HepG2 (cell line): Measurements from ENCODE around the gene SYTL1. TPM values are rescaled to one million over a fixed set of nuclear protein-coding genes. Genes with fewer than 3 reads are reported as not detected.

Source experiments
- ATAC-seq: fragments of 200-7000 bp; cut with Tn5 transposase; 3 replicates; pipeline ENCODE4 v1.9.1; 2020; ENCODE audit warnings: mild to moderate bottlenecking, moderate library complexity
- BruUV-seq: library from RNA; stranded (reverse); fragments of 400-500 nt; replicated peaks from 2 replicates; lab custom pipeline; 2021; lab: Mats Ljungman, UMichigan
- CTCF ChIA-PET: fragments of 300-600 bp; formaldehyde crosslinking; extraction: SDS; loops from one replicate; lab custom pipeline; 2021; ENCODE audit warnings: low total read pairs, inconsistent platforms, low intra/inter-chr PET ratio; lab: Yijun Ruan, JAX
- POLR2A ChIA-PET: fragments of 350-600 bp; sonication (Branson Sonifier 250); formaldehyde crosslinking; loops from one replicate; lab custom pipeline; 2020; ENCODE audit warnings: antibody characterized with exemption, inconsistent platforms; lab: Yijun Ruan, JAX
- DNase-seq: peaks from one replicate; pipeline ENCODE4 v3.0.0-alpha.2; 2015; ENCODE audit warnings: low spot score
- FAIRE-seq: peaks from 3 replicates; lab custom pipeline; 2011; peaks lifted over from hg19 to GRCh38; lab: Jason Lieb, UNC
- H2AFZ ChIP-seq: one replicate; pipeline ENCODE4 v1.6.1; 2011; ENCODE audit warnings: low read length, inconsistent platforms
- H3K27ac ChIP-seq: fragments of 300-600 bp; 3 replicates; pipeline ENCODE4 v1.8.0; 2011; ENCODE audit warnings: mixed run types, mild to moderate bottlenecking, mixed read lengths, low read length, inconsistent platforms; ENCODE audit not compliant: insufficient read depth; ENCODE audit errors: extremely low read length
- H3K27me3 ChIP-seq, 2 experiments: fragments of 200-600 bp in 1 of 2; 2 replicates in 1 of 2; 3 replicates in 1 of 2; pipeline versions ENCODE4 v1.6.0 to v1.8.0; 2011; ENCODE audit warnings: low read length in 2 of 2, mild to moderate bottlenecking in 2 of 2, moderate library complexity in 2 of 2, inconsistent platforms in 1 of 2; ENCODE audit not compliant: insufficient read depth in 2 of 2, control insufficient read depth in 1 of 2
- H3K36me3 ChIP-seq, 2 experiments: fragments of 200-600 bp in 1 of 2; replicated peaks in 1 of 2; 2 replicates in 1 of 2; 3 replicates in 1 of 2; pipeline versions ENCODE4 v1.5.1 to v1.8.0; 2011; ENCODE audit warnings: low read length in 2 of 2, inconsistent platforms in 1 of 2; ENCODE audit not compliant: insufficient read depth in 2 of 2, control insufficient read depth in 1 of 2
- H3K4me1 ChIP-seq: 2 replicates; pipeline ENCODE4 v1.5.1; 2012; ENCODE audit warnings: low read length, inconsistent platforms; ENCODE audit not compliant: insufficient read depth
- H3K4me2 ChIP-seq: 2 replicates; pipeline ENCODE4 v1.6.0; 2011; ENCODE audit warnings: low read depth, low read length, inconsistent platforms
- H3K4me3 ChIP-seq, 3 experiments: fragments of 200-600 bp in 1 of 3; sonication (generic), shearing (Covaris generic) in 1 of 3; replicated peaks in 1 of 3; 2 replicates each; pipeline ENCODE4 v1.5.1; 2011 to 2016; ENCODE audit warnings: low read length in 3 of 3, inconsistent platforms in 2 of 3, low read depth in 2 of 3, mild to moderate bottlenecking in 2 of 3, control low read depth in 1 of 3, mixed read lengths in 1 of 3; ENCODE audit not compliant: insufficient read depth in 1 of 3
- H3K79me2 ChIP-seq: one replicate; pipeline ENCODE4 v1.6.1; 2011; ENCODE audit warnings: low read length, inconsistent platforms; ENCODE audit not compliant: insufficient read depth
- H3K9ac ChIP-seq: 2 replicates; pipeline ENCODE4 v1.6.0; 2011; ENCODE audit warnings: mild to moderate bottlenecking, low read depth, low read length, inconsistent platforms; ENCODE audit not compliant: insufficient read depth
- H3K9me3 ChIP-seq: 2 replicates; pipeline ENCODE4 v1.5.1; 2012; ENCODE audit warnings: mild to moderate bottlenecking, low read length
- H4K20me1 ChIP-seq: 2 replicates; pipeline ENCODE4 v1.6.0; 2011; ENCODE audit warnings: inconsistent platforms, mild to moderate bottlenecking, low read length, moderate library complexity; ENCODE audit not compliant: insufficient read depth
- ATF7 ChIP-seq, 2 experiments: fragments of 450-650 bp in 1 of 2; sonication (generic) in 1 of 2; formaldehyde crosslinking in 1 of 2; IDR thresholded peaks; 2 replicates each; pipeline versions ENCODE4 v1.4.0 to v1.6.1; 2016 to 2020; ENCODE audit warnings: antibody characterized with exemption in 1 of 2, mild to moderate bottlenecking in 1 of 2, missing genetic modification reagents in 1 of 2
- ELF4 ChIP-seq: sonication (generic); formaldehyde crosslinking; IDR thresholded peaks from 2 replicates; pipeline ENCODE4 v1.5.0; 2020; ENCODE audit warnings: missing genetic modification reagents, mild to moderate bottlenecking, moderate library complexity, borderline replicate concordance
- FIP1L1 ChIP-seq: fragments of 200-400 bp; formaldehyde crosslinking; IDR thresholded peaks from 2 replicates; pipeline ENCODE4 v1.6.1; 2018; ENCODE audit warnings: low read depth, mild to moderate bottlenecking, low read length, moderate library complexity, borderline replicate concordance; ENCODE audit not compliant: insufficient read depth
- JUND ChIP-seq: sonication (generic); formaldehyde crosslinking; IDR thresholded peaks from 2 replicates; pipeline ENCODE4 v1.8.0; 2022; ENCODE audit warnings: mild to moderate bottlenecking, missing genetic modification reagents
- KDM5A ChIP-seq: fragments of 200-600 bp; sonication (generic); IDR thresholded peaks from 2 replicates; pipeline ENCODE4 v1.7.0; 2018; ENCODE audit warnings: antibody characterized with exemption, mild to moderate bottlenecking, low read length, borderline replicate concordance
- KMT2B ChIP-seq: IDR thresholded peaks from 2 replicates; pipeline ENCODE4 v1.6.1; 2016; ENCODE audit warnings: missing genetic modification reagents, missing compliant biosample characterization
- MATR3 ChIP-seq: sonication (generic); formaldehyde crosslinking; IDR thresholded peaks from 2 replicates; pipeline ENCODE4 v1.4.0; 2020; ENCODE audit warnings: missing genetic modification reagents
- NR3C1 ChIP-seq: sonication (generic); formaldehyde crosslinking; IDR thresholded peaks from 2 replicates; pipeline ENCODE4 v1.4.0; 2020; ENCODE audit warnings: missing genetic modification reagents
- PITX1 ChIP-seq: sonication (generic); formaldehyde crosslinking; IDR thresholded peaks from 2 replicates; pipeline ENCODE4 v1.5.1; 2020; ENCODE audit warnings: mild to moderate bottlenecking, missing genetic modification reagents
- ZFP41 ChIP-seq: sonication (generic); formaldehyde crosslinking; IDR thresholded peaks from 2 replicates; pipeline ENCODE4 v1.4.0; 2020; ENCODE audit warnings: mild to moderate bottlenecking, missing genetic modification reagents, borderline replicate concordance
- ZKSCAN1 ChIP-seq: fragments of 150-350 bp; IDR thresholded peaks from 2 replicates; pipeline ENCODE4 v1.6.1; 2014; ENCODE audit warnings: low read length
- ZNF737 ChIP-seq: sonication (generic); formaldehyde crosslinking; IDR thresholded peaks from 2 replicates; pipeline ENCODE4 v1.5.0; 2020; ENCODE audit warnings: missing genetic modification reagents, mild to moderate bottlenecking, borderline replicate concordance
- ZSCAN21 ChIP-seq: sonication (generic); formaldehyde crosslinking; IDR thresholded peaks from 2 replicates; pipeline ENCODE4 v1.8.0; 2022; ENCODE audit warnings: mild to moderate bottlenecking, missing genetic modification reagents, moderate library complexity, borderline replicate concordance
- WGBS: methylation state at CpG from one replicate; pipeline ENCODE4 v1.1.6; 2017; ENCODE audit warnings: low lambda C conversion rate; 5-methylcytosine and 5-hydroxymethylcytosine counted together
- in situ Hi-C: cut with HindIII; loops from 2 replicates; pipeline ENCODE4 v1.10.0; 2017; ENCODE audit warnings: low pct_unique_long_range_greater_than_20kb; ENCODE audit not compliant: extremely low pct_ligation_motif_present
- intact Hi-C: fragments of 100-400 bp; cut with micrococcal nuclease; formaldehyde crosslinking; loops from one replicate; pipeline ENCODE4 v1.10.0; 2022; ENCODE audit not compliant: unreplicated experiment
- polyA plus RNA-seq, 8 experiments: library from polyadenylated mRNA; depleted of rRNA in 3 of 8; stranded (reverse) in 7 of 8; unstranded in 1 of 8; fragments of >200 nt; fragmentation: Illumina TruSeq in 4 of 8; extraction: Trizol in 4 of 8; gene quantifications; 2 replicates each; pipeline versions ENCODE4 v1.2.1 to v1.2.3, GENCODE V29; 2011 to 2016; ENCODE audit warnings: low read depth in 4 of 8, missing spikeins in 1 of 8, mixed read lengths in 1 of 8; ENCODE audit not compliant: insufficient read depth in 1 of 8
- total RNA-seq, 5 experiments: library from RNA; depleted of rRNA; stranded (reverse); fragments of >200 nt; fragmentation: Illumina TruSeq; extraction: Trizol; gene quantifications; 2 replicates each; pipeline ENCODE4 v1.2.3, GENCODE V29; 2016; ENCODE audit warnings: low read depth in 1 of 5
- TF ChIP-seq, protein P1 (sequence below): sonication (generic); formaldehyde crosslinking; IDR thresholded peaks from 2 replicates; pipeline ENCODE4 v1.5.1; 2020; ENCODE audit warnings: missing genetic modification reagents, mild to moderate bottlenecking, borderline replicate concordance
- TF ChIP-seq, protein P2 (sequence below): sonication (generic); formaldehyde crosslinking; IDR thresholded peaks from 2 replicates; pipeline ENCODE4 v1.4.0; 2020; ENCODE audit warnings: missing genetic modification reagents, borderline replicate concordance
- TF ChIP-seq, protein P3 (sequence below): IDR thresholded peaks from 2 replicates; pipeline ENCODE4 v1.6.1; 2018; ENCODE audit warnings: missing genetic modification reagents, mild to moderate bottlenecking, missing compliant biosample characterization

SYTL1 gene
- total and polyA plus RNA-seq, 2 of the 13 experiments (the other 11 are each of a cell fraction or from before 2014, with no cell fraction given): 11.1 to 17.8 TPM

- intact Hi-C loops: no loop called here
- WGBS: 12% methylated on average over 4 of the region's 67 CpGs
- CTCF ChIA-PET: no interaction called here
- TF ChIP-seq PITX1 (peak; percentile 69), KDM5A (peak; percentile 91), ZKSCAN1 (no peak), ELF4 (peak; percentile 95), JUND (CRISPR knock-in tag) (peak; percentile 65; the same call in 1 of the 2 replicates), ZNF737 (CRISPR knock-in tag) (no peak), NR3C1 (CRISPR knock-in tag) (no peak), ZSCAN21 (CRISPR knock-in tag) (peak; percentile 86; the same call in 1 of the 2 replicates), FIP1L1 (no peak), KMT2B (CRISPR knock-in tag) (peak; percentile 93), MATR3 (no peak), ZFP41 (CRISPR knock-in tag) (0 out of 2 replicates have a peak, but pooled peaks have one; percentile 39), ATF7 (IDR thresholded peaks at IDR 0.05) (no peak), ATF7 (CRISPR knock-in tag; IDR thresholded peaks at IDR 0.05) (peak; percentile 68)
- TF ChIP-seq, protein P1, sequence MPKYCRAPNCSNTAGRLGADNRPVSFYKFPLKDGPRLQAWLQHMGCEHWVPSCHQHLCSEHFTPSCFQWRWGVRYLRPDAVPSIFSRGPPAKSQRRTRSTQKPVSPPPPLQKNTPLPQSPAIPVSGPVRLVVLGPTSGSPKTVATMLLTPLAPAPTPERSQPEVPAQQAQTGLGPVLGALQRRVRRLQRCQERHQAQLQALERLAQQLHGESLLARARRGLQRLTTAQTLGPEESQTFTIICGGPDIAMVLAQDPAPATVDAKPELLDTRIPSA: 0 out of 2 replicates have a peak, but pooled peaks have one; percentile 51
- TF ChIP-seq, protein P2, sequence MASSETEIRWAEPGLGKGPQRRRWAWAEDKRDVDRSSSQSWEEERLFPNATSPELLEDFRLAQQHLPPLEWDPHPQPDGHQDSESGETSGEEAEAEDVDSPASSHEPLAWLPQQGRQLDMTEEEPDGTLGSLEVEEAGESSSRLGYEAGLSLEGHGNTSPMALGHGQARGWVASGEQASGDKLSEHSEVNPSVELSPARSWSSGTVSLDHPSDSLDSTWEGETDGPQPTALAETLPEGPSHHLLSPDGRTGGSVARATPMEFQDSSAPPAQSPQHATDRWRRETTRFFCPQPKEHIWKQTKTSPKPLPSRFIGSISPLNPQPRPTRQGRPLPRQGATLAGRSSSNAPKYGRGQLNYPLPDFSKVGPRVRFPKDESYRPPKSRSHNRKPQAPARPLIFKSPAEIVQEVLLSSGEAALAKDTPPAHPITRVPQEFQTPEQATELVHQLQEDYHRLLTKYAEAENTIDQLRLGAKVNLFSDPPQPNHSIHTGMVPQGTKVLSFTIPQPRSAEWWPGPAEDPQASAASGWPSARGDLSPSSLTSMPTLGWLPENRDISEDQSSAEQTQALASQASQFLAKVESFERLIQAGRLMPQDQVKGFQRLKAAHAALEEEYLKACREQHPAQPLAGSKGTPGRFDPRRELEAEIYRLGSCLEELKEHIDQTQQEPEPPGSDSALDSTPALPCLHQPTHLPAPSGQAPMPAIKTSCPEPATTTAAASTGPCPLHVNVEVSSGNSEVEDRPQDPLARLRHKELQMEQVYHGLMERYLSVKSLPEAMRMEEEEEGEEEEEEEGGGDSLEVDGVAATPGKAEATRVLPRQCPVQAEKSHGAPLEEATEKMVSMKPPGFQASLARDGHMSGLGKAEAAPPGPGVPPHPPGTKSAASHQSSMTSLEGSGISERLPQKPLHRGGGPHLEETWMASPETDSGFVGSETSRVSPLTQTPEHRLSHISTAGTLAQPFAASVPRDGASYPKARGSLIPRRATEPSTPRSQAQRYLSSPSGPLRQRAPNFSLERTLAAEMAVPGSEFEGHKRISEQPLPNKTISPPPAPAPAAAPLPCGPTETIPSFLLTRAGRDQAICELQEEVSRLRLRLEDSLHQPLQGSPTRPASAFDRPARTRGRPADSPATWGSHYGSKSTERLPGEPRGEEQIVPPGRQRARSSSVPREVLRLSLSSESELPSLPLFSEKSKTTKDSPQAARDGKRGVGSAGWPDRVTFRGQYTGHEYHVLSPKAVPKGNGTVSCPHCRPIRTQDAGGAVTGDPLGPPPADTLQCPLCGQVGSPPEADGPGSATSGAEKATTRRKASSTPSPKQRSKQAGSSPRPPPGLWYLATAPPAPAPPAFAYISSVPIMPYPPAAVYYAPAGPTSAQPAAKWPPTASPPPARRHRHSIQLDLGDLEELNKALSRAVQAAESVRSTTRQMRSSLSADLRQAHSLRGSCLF (CRISPR knock-in tag): no peak
- TF ChIP-seq, protein P3, sequence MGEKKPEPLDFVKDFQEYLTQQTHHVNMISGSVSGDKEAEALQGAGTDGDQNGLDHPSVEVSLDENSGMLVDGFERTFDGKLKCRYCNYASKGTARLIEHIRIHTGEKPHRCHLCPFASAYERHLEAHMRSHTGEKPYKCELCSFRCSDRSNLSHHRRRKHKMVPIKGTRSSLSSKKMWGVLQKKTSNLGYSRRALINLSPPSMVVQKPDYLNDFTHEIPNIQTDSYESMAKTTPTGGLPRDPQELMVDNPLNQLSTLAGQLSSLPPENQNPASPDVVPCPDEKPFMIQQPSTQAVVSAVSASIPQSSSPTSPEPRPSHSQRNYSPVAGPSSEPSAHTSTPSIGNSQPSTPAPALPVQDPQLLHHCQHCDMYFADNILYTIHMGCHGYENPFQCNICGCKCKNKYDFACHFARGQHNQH (CRISPR knock-in tag): peak; percentile 95
These were observed 19.8 kb upstream of the SYTL1 start, which contains the start of gene TMEM222 for GRCh38 chr1:27321813-27322568. Gene TMEM222 (plus strand): TSS chr1:27322163. CDS start chr1:27322198, 35 bp downstream.

More at GRCh38 chr1:27321813-27322568, 19.8 kb upstream of the SYTL1 start, which contains the start of gene TMEM222:
- Histone ChIP-seq H2AFZ (peak within 1 kb of the TSS; percentile 93), H3K4me1 (peaks cover 37% of the 10 kb centered on the region), H3K9ac (peak within 1 kb of the TSS; percentile 96), H3K9me3 (no peaks in the 10 kb centered on the region), H3K27me3 (peaks cover 0 to 12% of the 10 kb centered on the region in 2 experiments; a peak in 1 of 5 replicates), H3K4me3 (peak within 1 kb of the TSS; percentile 95 to 99 (median 96)), H3K4me2 (peak within 1 kb of the TSS; percentile 79), H3K79me2 (peaks cover 25% of the 10 kb centered on the region), H3K27ac (peak within 1 kb of the TSS; percentile 86), H4K20me1 (no peaks in the 10 kb centered on the region), H3K36me3 (peaks cover 3 to 27% of the 10 kb centered on the region in 2 experiments; a peak in 3 of 5 replicates)
- ATAC-seq (peak; percentile 96), DNase-seq (peak; percentile 92), FAIRE-seq (no peak)
- POLR2A ChIA-PET: interaction anchor here (1.4 kb wide), 1 partner anchor 20 kb away, joined by 12 read pairs; the partner anchor contains the start of gene SYTL1
- no TSS peak for BruUV-seq
- in situ Hi-C loops: no loop called here
